HEK293 (cell line): ENCODE data around the gene FIBP.
A peak's percentile ranks its signal among the peaks of the same experiment; 100 is the strongest.

Experiments used
- BCL11A ChIP-seq: fragments of 450-650 bp; formaldehyde crosslinking; IDR thresholded peaks from 2 replicates; pipeline ENCODE4 v1.5.1; 2016; ENCODE audit warnings: low read depth, missing biosample characterization, missing genetic modification characterization
- BCL11B ChIP-seq: fragments of 450-650 bp; formaldehyde crosslinking; IDR thresholded peaks from 2 replicates; pipeline ENCODE4 v1.5.1; 2016; ENCODE audit warnings: low read depth, missing biosample characterization, missing genetic modification characterization
- CTCF ChIP-seq: fragments of 450-650 bp; formaldehyde crosslinking; IDR thresholded peaks from 2 replicates; pipeline ENCODE4 v1.5.1; 2016; ENCODE audit warnings: missing biosample characterization, missing genetic modification characterization
- EGR2 ChIP-seq: fragments of 450-650 bp; formaldehyde crosslinking; IDR thresholded peaks from 2 replicates; pipeline ENCODE4 v1.5.1; 2016; ENCODE audit warnings: low read depth, missing biosample characterization, missing genetic modification characterization
- GLIS2 ChIP-seq: fragments of 450-650 bp; formaldehyde crosslinking; IDR thresholded peaks from 2 replicates; pipeline ENCODE4 v1.5.1; 2016; ENCODE audit warnings: missing biosample characterization, missing genetic modification characterization
- HIC1 ChIP-seq: fragments of 450-650 bp; formaldehyde crosslinking; IDR thresholded peaks from 2 replicates; pipeline ENCODE4 v1.5.1; 2016; ENCODE audit warnings: missing biosample characterization, missing genetic modification characterization
- KLF1 ChIP-seq: fragments of 450-650 bp; formaldehyde crosslinking; IDR thresholded peaks from 2 replicates; pipeline ENCODE4 v1.5.1; 2016; ENCODE audit warnings: missing biosample characterization, missing genetic modification characterization
- KLF10 ChIP-seq: fragments of 450-650 bp; IDR thresholded peaks from 2 replicates; pipeline ENCODE4 v1.5.1; 2018; ENCODE audit warnings: missing biosample characterization, mild to moderate bottlenecking, missing genetic modification characterization
- KLF16 ChIP-seq: fragments of 450-650 bp; formaldehyde crosslinking; IDR thresholded peaks from 2 replicates; pipeline ENCODE4 v1.5.1; 2017; ENCODE audit warnings: missing biosample characterization, missing genetic modification characterization
- KLF17 ChIP-seq: fragments of 450-650 bp; formaldehyde crosslinking; IDR thresholded peaks from 2 replicates; pipeline ENCODE4 v1.5.1; 2016; ENCODE audit warnings: missing biosample characterization, missing genetic modification characterization
- KLF8 ChIP-seq: fragments of 450-650 bp; formaldehyde crosslinking; IDR thresholded peaks from 2 replicates; pipeline ENCODE4 v1.5.1; 2016; ENCODE audit warnings: missing biosample characterization, missing genetic modification characterization
- KLF9 ChIP-seq: fragments of 450-650 bp; formaldehyde crosslinking; IDR thresholded peaks from 2 replicates; pipeline ENCODE4 v1.5.1; 2016; ENCODE audit warnings: missing biosample characterization, missing genetic modification characterization, low read depth
- PATZ1 ChIP-seq: fragments of 450-650 bp; formaldehyde crosslinking; IDR thresholded peaks from 2 replicates; pipeline ENCODE4 v1.5.1; 2016; ENCODE audit warnings: missing biosample characterization, missing genetic modification characterization
- REPIN1 ChIP-seq: fragments of 450-650 bp; formaldehyde crosslinking; IDR thresholded peaks from 2 replicates; pipeline ENCODE4 v1.5.1; 2017; ENCODE audit warnings: missing biosample characterization, missing genetic modification characterization, low read depth
- SP7 ChIP-seq: fragments of 450-650 bp; formaldehyde crosslinking; IDR thresholded peaks from 2 replicates; pipeline ENCODE4 v1.5.1; 2016; ENCODE audit warnings: missing biosample characterization, missing genetic modification characterization
- ZBTB10 ChIP-seq: fragments of 450-650 bp; formaldehyde crosslinking; IDR thresholded peaks from 2 replicates; pipeline ENCODE4 v1.5.1; 2016; ENCODE audit warnings: missing biosample characterization, missing genetic modification characterization
- ZBTB26 ChIP-seq: fragments of 450-650 bp; formaldehyde crosslinking; optimal IDR thresholded peaks from 2 replicates; pipeline ENCODE3; 2016; ENCODE audit warnings: missing biosample characterization, mild to moderate bottlenecking, missing genetic modification characterization
- ZBTB6 ChIP-seq: fragments of 450-650 bp; formaldehyde crosslinking; IDR thresholded peaks from 2 replicates; pipeline ENCODE4 v1.5.1; 2017; ENCODE audit warnings: missing biosample characterization, missing genetic modification characterization
- ZBTB7A ChIP-seq: fragments of 450-650 bp; formaldehyde crosslinking; IDR thresholded peaks from 2 replicates; pipeline ENCODE4 v1.5.1; 2016; ENCODE audit warnings: low read depth, missing biosample characterization, missing genetic modification characterization
- ZEB2 ChIP-seq: fragments of 450-650 bp; formaldehyde crosslinking; IDR thresholded peaks from 2 replicates; pipeline ENCODE4 v1.5.1; 2016; ENCODE audit warnings: missing biosample characterization, missing genetic modification characterization
- ZNF2 ChIP-seq: fragments of 450-650 bp; formaldehyde crosslinking; IDR thresholded peaks from 2 replicates; pipeline ENCODE4 v1.5.1; 2016; ENCODE audit warnings: missing biosample characterization, missing genetic modification characterization
- ZNF248 ChIP-seq: fragments of 450-650 bp; formaldehyde crosslinking; IDR thresholded peaks from 2 replicates; pipeline ENCODE4 v1.5.1; 2017; ENCODE audit warnings: missing biosample characterization, missing genetic modification characterization
- ZNF501 ChIP-seq: fragments of 450-650 bp; formaldehyde crosslinking; IDR thresholded peaks from 2 replicates; pipeline ENCODE4 v1.5.1; 2016; ENCODE audit warnings: missing biosample characterization, missing genetic modification characterization
- ZNF768 ChIP-seq: fragments of 450-650 bp; formaldehyde crosslinking; IDR thresholded peaks from 2 replicates; pipeline ENCODE4 v1.5.1; 2018; ENCODE audit warnings: missing biosample characterization, mild to moderate bottlenecking, missing genetic modification characterization
- ZNF777 ChIP-seq: fragments of 450-650 bp; formaldehyde crosslinking; IDR thresholded peaks from 2 replicates; pipeline ENCODE4 v1.5.1; 2017; ENCODE audit warnings: missing biosample characterization, missing genetic modification characterization, borderline replicate concordance
- ZXDB ChIP-seq: fragments of 450-650 bp; formaldehyde crosslinking; IDR thresholded peaks from 2 replicates; pipeline ENCODE4 v1.5.1; 2016; ENCODE audit warnings: missing biosample characterization, missing genetic modification characterization

The FIBP gene

GRCh38 chr11:65899356-65900124, 11.3 kb upstream of the FIBP start (continued):
- TF ChIP-seq ZBTB6 (tag by site-specific recombination) (no peak), GLIS2 (tag by site-specific recombination) (peak; percentile 93), ZNF768 (no peak), KLF8 (tag by site-specific recombination) (peak; percentile 27; the same call in 1 of the 2 replicates), EGR2 (tag by site-specific recombination) (0 out of 2 replicates have a peak, but pooled peaks have one; percentile 13), REPIN1 (tag by site-specific recombination) (peak; percentile 26; the same call in 1 of the 2 replicates), CTCF (tag by site-specific recombination) (0 out of 2 replicates have a peak, but pooled peaks have one; percentile 45), KLF17 (tag by site-specific recombination) (peak; percentile 87; the same call in 1 of the 2 replicates), BCL11A (tag by site-specific recombination) (peak; percentile 13; the same call in 1 of the 2 replicates), ZBTB7A (tag by site-specific recombination) (peak; percentile 84; the same call in 1 of the 2 replicates), ZNF2 (0 out of 2 replicates have a peak, but pooled peaks have one; percentile 25), SP7 (0 out of 2 replicates have a peak, but pooled peaks have one; percentile 27), ZNF501 (tag by site-specific recombination) (peak; percentile 53; the same call in 1 of the 2 replicates), KLF1 (tag by site-specific recombination) (peak; percentile 53; the same call in 1 of the 2 replicates), ZEB2 (tag by site-specific recombination) (peak; percentile 85), ZNF777 (tag by site-specific recombination) (peak; percentile 25; the same call in 1 of the 2 replicates), KLF16 (peak; percentile 27; the same call in 1 of the 2 replicates), KLF10 (tag by site-specific recombination) (no peak), BCL11B (tag by site-specific recombination) (peak; percentile 55; the same call in 1 of the 2 replicates), KLF9 (tag by site-specific recombination) (peak; percentile 44), PATZ1 (tag by site-specific recombination) (peak; percentile 44; the same call in 1 of the 2 replicates), ZBTB10 (tag by site-specific recombination) (peak; percentile 48; the same call in 1 of the 2 replicates), HIC1 (tag by site-specific recombination) (peak; percentile 95), ZXDB (tag by site-specific recombination) (peak; percentile 29; the same call in 1 of the 2 replicates), ZNF248 (no peak), ZBTB26 (tag by site-specific recombination) (peak; percentile 65)
